KOPT-K1 (cell line): Measurements from ENCODE around the gene ZNF587B.
"Not testable (repeated sequence)": the region's sequence is repeated elsewhere in the genome, so short reads cannot be mapped to it uniquely, and the experiment has no call there.

Source experiments
- H3K27ac ChIP-seq: fragments of 200-600 bp; sonication (generic); 2 replicates; pipeline ENCODE4 v1.5.1; 2016; ENCODE audit warnings: antibody characterized with exemption, mild to moderate bottlenecking, low read depth, low read length; ENCODE audit not compliant: poor library complexity, severe bottlenecking
- H3K36me3 ChIP-seq: fragments of 200-600 bp; sonication (generic); 2 replicates; pipeline ENCODE4 v1.5.1; 2017; ENCODE audit warnings: antibody characterized with exemption, mild to moderate bottlenecking, low read length, moderate library complexity; ENCODE audit not compliant: insufficient read depth
- H3K9me3 ChIP-seq: fragments of 200-600 bp; sonication (generic); 2 replicates; pipeline ENCODE4 v1.5.1; 2017; ENCODE audit warnings: antibody characterized with exemption, low read length, mild to moderate bottlenecking; ENCODE audit not compliant: insufficient read depth, poor library complexity, severe bottlenecking

ZNF587B gene

DNA sequence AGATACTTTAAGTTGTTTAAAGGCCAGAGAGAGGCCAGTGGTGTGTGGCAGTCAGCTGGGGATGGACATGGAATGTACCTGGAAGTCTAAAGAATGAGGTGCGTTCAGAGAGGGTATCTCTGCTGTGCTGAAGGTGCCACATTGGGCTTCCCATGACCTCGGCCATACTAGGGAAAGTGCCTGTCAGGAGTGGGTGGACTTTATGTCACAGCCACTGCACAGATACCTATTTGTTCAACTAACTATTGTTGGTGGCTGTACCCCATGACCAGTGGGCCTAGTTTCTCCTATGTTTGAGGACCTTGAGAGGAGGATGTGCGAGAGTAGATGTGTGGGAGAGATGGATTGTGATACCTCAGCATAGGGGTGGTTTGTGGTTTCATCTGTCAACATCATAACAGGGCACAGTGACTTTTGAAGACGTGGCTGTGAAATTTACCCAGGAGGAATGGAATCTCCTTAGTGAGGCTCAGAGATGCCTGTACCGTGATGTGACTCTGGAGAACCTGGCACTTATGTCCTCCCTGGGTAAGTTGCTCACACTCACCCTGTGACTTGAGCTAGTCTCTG lies 8.6 kb downstream of the ZNF587B start:
- H3K9me3 ChIP-seq, H3K27ac ChIP-seq: not testable (repeated sequence)
- peaks cover 69% of the 10 kb centered on the region for H3K36me3 ChIP-seq

DNA sequence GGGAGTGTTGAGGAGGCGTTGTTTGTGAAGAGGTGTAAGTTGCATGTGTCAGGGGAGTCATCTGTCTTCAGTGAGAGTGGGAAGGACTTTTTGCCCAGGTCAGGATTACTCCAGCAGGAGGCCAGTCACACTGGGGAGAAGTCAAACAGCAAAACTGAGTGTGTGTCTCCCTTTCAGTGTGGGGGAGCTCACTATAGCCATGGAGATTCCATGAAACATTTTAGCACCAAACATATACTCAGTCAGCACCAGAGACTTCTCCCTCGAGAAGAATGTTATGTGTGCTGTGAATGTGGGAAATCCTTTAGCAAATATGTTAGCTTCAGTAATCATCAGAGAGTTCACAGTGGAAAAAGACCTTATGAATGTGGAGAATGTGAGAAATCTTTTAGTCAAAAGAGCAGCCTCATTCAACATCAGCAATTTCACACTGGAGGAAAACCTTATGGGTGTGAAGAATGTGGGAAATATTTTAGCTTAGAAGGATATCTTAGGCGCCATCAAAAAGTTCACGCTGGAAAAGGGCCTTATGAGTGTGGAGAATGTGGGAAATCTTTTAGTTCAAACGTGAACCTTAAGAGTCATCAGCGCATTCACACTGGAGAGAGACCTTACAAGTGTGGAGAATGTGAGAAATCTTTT lies 11.1 kb downstream of the ZNF587B start:
- peaks cover 91% of the 10 kb centered on the region for H3K36me3 ChIP-seq

DNA sequence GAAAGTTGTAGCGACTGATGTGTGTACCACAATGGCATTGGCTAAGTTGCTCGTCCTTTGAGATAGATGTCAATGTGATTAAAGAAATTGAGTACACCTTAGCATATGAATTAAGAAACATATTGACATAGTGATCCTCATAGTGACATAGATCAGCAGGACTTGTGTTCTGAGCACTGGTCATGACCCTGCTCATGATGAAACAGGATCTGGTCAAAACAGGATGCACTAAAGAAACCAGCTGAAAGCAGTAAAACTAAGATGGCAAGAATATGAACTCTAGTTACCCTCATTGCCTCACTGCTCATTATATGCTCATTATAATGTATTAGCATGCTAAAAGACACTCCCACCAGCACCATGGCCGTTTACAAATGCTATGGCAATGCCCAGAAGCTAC lies 17.1 kb downstream of the ZNF587B start:
- not testable (repeated sequence) for H3K9me3 ChIP-seq, H3K27ac ChIP-seq
- peaks cover 51% of the 10 kb centered on the region for H3K36me3 ChIP-seq

More for the DNA sequence above, 11.1 kb downstream of the ZNF587B start:
- Histone ChIP-seq H3K9me3 (no peaks in the 10 kb centered on the region), H3K27ac (no peak overlapping the region)

DNA sequence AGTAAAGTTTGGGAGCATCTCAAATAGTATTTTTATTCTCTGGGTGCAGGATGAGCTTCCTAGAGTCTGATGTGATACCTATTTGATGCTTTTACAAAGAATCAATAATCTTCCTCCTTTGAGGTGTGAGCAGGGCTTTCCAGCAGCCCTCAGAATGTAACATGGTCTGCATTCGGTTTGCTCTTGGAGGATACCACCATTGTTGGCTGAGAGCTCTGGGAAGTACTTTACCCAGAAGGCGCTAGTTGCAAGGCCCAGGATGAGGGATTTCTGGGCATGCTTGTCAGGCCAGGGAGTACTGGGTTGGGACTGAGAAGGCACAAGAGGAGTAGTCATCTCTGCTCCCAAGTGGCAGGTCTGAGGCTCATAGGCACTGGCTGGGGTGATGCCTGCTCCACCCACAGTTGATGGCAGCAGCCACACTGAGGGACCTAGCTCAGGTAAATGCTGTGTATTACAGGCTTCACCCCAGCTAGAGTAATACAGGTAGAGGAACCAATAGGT lies 19.1 kb downstream of the ZNF587B start:
- H3K9me3 ChIP-seq, result not testable (repeated sequence)
- Histone ChIP-seq H3K36me3 (peaks cover 52% of the 10 kb centered on the region), H3K27ac (peak overlapping the region; percentile 57)

DNA sequence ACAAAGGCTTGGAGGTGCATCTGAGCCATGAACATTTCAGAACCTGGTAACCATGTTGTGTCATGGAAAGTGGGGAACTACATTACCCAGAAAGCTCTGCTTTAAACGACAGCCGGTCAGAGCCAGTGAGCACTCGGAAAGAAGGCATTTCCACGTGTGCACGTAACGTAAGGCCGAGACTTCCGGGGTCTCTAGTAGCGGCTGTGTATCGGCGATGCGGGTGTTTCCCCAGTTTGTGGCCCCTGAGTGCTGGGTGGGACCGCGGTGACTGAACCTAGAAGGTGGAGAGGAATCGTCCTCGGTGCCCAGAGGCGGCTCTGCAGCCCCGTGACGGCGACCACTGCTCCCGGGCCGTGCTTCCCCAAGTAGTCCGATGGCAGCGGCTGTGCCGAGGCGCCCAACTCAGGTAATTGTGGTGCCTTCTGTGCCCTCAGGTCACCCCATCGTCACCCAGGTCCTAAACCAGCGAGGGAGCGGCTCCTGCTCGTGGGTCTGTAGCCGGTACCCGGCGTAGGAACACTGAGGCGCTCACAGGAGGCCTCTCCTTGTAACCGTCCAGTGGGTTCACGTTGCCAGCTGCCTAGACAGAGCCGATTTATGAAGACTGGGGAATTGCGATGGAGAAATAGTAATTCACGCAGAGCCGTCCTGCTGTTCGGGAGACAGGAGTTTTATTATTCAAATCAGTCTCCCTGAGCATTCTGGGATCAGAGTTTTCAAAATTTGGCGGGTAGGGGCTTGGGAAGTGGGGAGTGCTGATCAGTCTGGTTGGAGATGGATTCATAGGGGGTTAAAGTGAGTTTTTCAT lies 19.8 kb downstream of the ZNF587B start, which contains the start of gene ZNF587:
TSS of gene ZNF587 (plus strand) at position 194 of the 808 bp plus-strand sequence. CDS start at position 374, 180 bp downstream.
- peaks cover 49% of the 10 kb centered on the region for H3K36me3 ChIP-seq
- peak within 1 kb of the TSS; percentile 57 for H3K27ac ChIP-seq
- not testable (repeated sequence) for H3K9me3 ChIP-seq

DNA sequence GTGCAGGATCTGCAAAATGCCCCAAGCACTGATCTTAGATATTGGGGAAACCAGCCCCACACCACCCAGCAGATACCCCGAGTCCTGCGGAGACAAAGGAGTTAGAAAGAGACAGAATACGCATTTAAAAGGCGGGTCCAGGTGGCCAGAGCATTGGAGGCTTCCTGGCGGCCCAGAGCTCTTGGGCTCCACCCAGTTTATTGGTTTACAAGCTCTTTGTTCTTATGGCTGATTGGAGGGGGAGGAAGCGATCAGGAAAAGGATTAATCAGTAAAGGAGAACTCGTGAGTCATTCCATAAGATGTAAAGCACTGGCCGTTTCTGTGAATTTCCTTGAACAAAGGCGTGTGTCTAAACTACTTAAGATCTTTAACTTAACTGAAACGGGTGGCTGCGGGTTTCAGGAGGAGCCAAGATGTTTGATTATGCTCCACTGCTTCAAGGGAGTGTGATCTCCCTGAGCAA lies 20.5 kb downstream of the ZNF587B start:
- Histone ChIP-seq H3K27ac (peak overlapping the region; percentile 57), H3K36me3 (peaks cover 49% of the 10 kb centered on the region)

DNA sequence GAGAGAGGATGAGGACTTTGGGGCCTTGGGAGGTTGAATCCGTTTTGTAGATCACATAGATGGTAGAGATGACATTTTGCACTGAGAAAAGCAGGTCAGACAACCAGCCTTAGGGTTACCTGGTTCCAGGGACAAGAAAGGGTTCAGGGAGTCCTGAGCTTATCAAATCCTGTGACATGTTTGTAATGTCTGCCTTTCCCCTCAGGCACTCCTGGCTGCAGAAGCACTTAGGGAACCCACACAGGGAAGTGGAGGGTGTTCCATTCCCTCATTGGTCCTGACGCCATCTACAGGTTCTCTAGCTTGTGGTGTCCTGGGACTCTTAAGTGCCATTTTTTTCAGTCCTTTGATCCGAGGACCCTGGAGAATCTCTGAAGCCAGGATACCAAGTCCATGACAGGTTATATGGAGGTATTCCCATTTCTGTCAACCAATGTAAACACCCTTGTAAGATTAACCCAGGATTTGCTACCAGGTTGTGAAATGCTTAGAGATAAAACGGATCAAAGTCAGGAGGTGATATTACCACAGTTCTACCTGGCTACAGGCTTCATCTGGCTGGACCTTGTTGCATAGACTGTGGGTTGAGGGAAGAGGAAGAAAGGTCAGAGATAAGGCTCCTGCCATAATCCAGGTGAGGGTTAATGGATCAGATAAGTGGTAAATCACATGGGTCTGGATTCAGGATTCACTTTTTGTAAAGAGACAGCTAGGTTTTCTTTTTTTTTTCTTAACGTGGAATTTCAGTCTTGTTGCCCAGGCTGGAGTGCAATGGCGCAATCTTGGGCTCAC lies 21.9 kb downstream of the ZNF587B start:
- not testable (repeated sequence) for H3K27ac ChIP-seq, H3K9me3 ChIP-seq
- H3K36me3 ChIP-seq, result peaks cover 52% of the 10 kb centered on the region

More for the DNA sequence above, 20.5 kb downstream of the ZNF587B start:
- no peaks in the 10 kb centered on the region for H3K9me3 ChIP-seq

DNA sequence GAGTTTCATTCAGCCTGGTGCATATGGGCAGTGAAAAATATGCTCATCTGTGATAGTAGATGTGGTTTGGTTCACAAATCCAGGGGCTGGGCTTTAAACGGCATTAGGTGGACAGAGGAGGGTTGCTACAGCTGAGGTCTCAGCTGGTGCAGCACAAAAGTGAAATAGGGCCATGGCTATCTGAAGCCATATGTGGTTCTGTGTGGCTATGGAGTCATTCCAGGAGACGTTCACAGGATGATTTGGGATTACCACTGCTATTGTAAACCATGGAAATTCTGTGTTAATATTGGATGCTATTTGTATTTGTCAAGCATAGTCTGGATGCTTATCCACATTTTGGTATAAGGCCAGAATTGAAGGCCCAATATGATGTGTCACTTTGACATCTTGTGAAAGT lies 24.0 kb downstream of the ZNF587B start:
- H3K27ac ChIP-seq, H3K9me3 ChIP-seq: not testable (repeated sequence)
- peaks cover 74% of the 10 kb centered on the region for H3K36me3 ChIP-seq

DNA sequence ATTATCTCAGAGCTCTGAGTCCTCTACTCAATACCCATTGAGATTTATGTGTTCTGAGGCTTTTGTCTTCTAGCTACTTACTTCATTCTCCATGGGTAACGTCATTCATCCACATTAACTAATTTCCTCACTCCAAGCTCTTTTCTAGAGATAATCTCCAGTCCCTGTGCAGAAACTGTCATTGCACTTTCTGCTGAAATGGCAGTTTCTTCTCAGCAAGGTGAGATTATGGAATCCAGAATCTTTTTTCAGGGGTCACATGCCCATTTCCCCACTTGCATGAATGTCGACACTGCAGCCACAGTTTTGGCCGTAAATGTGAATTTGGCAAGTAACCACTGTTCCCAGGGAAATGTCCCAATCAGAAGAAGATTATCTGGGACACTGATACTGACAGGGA lies 32.3 kb downstream of the ZNF587B start:
- H3K27ac ChIP-seq, H3K9me3 ChIP-seq: not testable (repeated sequence)
- H3K36me3 ChIP-seq, result peaks cover 97% of the 10 kb centered on the region

DNA sequence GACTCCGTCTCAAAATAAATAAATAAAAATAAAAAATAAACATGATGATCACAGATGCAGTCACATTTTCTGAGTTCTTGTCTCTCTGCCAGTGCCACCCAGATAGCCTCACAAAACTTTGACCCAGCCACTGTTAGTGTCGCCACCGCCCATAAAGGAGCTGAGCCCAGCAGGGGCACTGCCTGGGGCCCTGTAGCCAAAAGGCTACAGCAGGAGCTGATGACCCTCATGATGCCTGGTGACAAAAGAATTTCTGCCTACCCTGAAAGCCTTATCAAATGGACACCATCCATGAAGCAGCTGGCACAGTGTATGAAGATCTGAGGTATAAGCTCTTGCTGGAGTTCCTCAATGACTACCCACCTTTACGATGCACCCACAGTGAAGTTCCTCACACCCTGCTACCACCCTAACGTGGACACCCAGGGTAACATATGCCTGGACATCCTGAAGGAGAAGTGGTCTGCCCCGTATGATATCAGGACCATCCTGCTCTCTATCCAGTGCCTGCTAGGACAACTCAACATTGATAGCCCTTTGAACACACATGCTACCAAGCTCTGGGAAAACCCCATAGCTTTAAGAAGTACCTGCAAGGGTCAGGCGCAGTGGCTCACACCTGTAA lies 37.9 kb downstream of the ZNF587B start:
- no peak overlapping the region for H3K27ac ChIP-seq
- peaks cover 95% of the 10 kb centered on the region for H3K36me3 ChIP-seq
- peaks cover 36% of the 10 kb centered on the region for H3K9me3 ChIP-seq

DNA sequence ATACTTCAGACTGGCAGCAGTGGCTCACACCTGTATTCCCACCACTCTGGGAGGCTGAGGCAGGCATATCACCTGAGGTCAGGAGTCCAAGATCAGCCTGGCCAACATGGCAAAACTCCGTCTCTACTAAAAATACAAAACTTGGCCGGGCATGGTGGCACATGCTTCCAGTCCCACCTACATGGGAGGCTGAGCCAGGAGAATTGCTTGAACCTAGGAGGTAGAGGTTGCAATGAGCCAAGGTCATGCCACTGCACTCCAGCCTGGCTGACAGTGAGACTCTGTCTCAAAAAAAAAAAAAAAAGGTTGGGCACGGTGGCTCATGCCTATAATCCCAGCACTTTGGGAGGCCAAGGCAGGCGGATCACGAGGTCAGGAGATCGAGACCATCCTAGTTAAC lies 39.6 kb downstream of the ZNF587B start:
- H3K9me3 ChIP-seq, result peaks cover 53% of the 10 kb centered on the region
- not testable (repeated sequence) for H3K27ac ChIP-seq
- peaks cover 98% of the 10 kb centered on the region for H3K36me3 ChIP-seq

DNA sequence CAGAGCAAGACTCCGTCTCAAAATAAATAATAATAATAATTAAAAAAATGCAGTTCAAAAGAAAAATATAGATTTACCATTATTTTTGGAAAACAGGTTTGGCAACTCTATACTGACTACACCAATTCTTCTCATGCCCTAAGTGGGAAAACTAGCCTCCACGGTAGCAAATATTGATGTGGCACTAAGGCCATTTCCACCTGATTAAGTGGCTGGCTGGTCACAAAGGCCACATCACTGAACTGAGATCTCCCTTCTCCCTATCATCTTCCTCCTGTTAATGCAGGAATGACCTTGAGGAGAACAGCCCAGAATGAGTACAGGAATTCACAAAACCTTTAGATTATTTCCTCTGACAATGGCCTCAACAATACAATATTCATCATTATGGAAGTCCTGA lies 40.1 kb downstream of the ZNF587B start:
- Histone ChIP-seq H3K27ac (no peak overlapping the region), H3K9me3 (peaks cover 59% of the 10 kb centered on the region), H3K36me3 (peaks cover 97% of the 10 kb centered on the region)

DNA sequence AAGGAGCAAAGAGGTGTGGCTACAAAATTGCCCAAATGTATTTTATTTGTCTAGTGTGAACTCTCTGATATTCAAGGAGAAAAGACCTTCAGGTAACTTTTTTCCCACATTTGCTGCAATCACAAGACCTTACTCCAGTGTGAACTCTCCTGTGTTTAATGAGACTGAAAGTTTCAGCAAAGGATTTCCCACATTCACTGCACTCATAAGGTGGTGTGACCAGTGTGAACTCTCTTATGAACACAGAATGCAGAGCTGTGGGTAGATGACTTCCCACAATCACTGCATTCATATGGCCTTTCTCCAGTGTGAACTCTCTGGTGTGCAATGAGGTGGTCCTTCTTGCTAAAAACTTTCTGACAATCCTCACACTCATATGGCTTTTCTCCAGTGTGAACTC lies 42.4 kb downstream of the ZNF587B start:
- Histone ChIP-seq H3K36me3 (peaks cover 97% of the 10 kb centered on the region), H3K27ac (no peak overlapping the region), H3K9me3 (peaks cover 81% of the 10 kb centered on the region)
